Dermis blood vessel endothelial cell (primary cell): ENCODE data around the gene NEK2. TPM values are rescaled to one million over a fixed set of nuclear protein-coding genes. Genes with fewer than 3 reads are reported as not detected.
"Not testable (repeated sequence)": the region's sequence is repeated elsewhere in the genome, so short reads cannot be mapped to it uniquely, and the experiment has no call there.

Experiments used
- DNase-seq: peaks from one replicate; pipeline ENCODE4 v3.0.0; 2010
- total RNA-seq: library from RNA; depleted of rRNA; stranded (reverse); fragments of >200 nt; gene quantifications from 2 replicates; pipeline ENCODE4 v1.2.3, GENCODE V29; 2014

Gene NEK2
- 7.1 and 48.8 TPM in 2 replicates for total RNA-seq

- peak; percentile 93 for DNase-seq
These were observed at the start of gene NEK2 for GRCh38 chr1:211675230-211676105. Gene NEK2, minus strand, starts transcription at chr1:211675621. Its CDS starts 142 bp downstream, at chr1:211675479.

- no peak for DNase-seq
These were observed 49.3 kb upstream of the NEK2 start for GRCh38 chr1:211724687-211725196.

- DNase-seq = no peak
These were observed 47.9 kb upstream of the NEK2 start for GRCh38 chr1:211723273-211723672.

- no peak for DNase-seq
These were observed 47.1 kb upstream of the NEK2 start for GRCh38 chr1:211722277-211723175.

- DNase-seq = not testable (repeated sequence)
These were observed 41.1 kb upstream of the NEK2 start for GRCh38 chr1:211716555-211716954.

GRCh38 chr1:211715971-211716370 is 40.5 kb upstream of the NEK2 start:
- peak; percentile 10 for DNase-seq

GRCh38 chr1:211714154-211714553 is 38.7 kb upstream of the NEK2 start:
- no peak for DNase-seq

GRCh38 chr1:211713231-211713630 is 37.8 kb upstream of the NEK2 start:
- DNase-seq = no peak

GRCh38 chr1:211711315-211711705 is 35.9 kb upstream of the NEK2 start:
- no peak for DNase-seq

GRCh38 chr1:211710566-211711314 is 35.3 kb upstream of the NEK2 start:
- DNase-seq = no peak

GRCh38 chr1:211708926-211709325 is 33.5 kb upstream of the NEK2 start:
- no peak for DNase-seq

- DNase-seq = no peak
These were observed 32.6 kb upstream of the NEK2 start for GRCh38 chr1:211708006-211708405.

- DNase-seq = no peak
These were observed 30.2 kb upstream of the NEK2 start for GRCh38 chr1:211705467-211706091.

GRCh38 chr1:211704543-211704942 is 29.1 kb upstream of the NEK2 start:
- DNase-seq = no peak

GRCh38 chr1:211703812-211704537 is 28.6 kb upstream of the NEK2 start:
- no peak for DNase-seq

GRCh38 chr1:211701733-211702132 is 26.3 kb upstream of the NEK2 start:
- DNase-seq = no peak

GRCh38 chr1:211699059-211699458 is 23.6 kb upstream of the NEK2 start:
- DNase-seq = no peak

- peak; percentile 77 for DNase-seq
These were observed 23.0 kb upstream of the NEK2 start for GRCh38 chr1:211698161-211699026.

- no peak for DNase-seq
These were observed 21.9 kb upstream of the NEK2 start for GRCh38 chr1:211697356-211697755.

GRCh38 chr1:211695135-211695816 is 19.9 kb upstream of the NEK2 start:
- DNase-seq = no peak
